Measurements from ENCODE around the gene GEMIN7.

Gene GEMIN7

GRCh38 chr19:45061965-45062364, 17.1 kb upstream of the GEMIN7 start:
- DNase-seq (ENCODE audit: low read depth): no peak

DNA sequence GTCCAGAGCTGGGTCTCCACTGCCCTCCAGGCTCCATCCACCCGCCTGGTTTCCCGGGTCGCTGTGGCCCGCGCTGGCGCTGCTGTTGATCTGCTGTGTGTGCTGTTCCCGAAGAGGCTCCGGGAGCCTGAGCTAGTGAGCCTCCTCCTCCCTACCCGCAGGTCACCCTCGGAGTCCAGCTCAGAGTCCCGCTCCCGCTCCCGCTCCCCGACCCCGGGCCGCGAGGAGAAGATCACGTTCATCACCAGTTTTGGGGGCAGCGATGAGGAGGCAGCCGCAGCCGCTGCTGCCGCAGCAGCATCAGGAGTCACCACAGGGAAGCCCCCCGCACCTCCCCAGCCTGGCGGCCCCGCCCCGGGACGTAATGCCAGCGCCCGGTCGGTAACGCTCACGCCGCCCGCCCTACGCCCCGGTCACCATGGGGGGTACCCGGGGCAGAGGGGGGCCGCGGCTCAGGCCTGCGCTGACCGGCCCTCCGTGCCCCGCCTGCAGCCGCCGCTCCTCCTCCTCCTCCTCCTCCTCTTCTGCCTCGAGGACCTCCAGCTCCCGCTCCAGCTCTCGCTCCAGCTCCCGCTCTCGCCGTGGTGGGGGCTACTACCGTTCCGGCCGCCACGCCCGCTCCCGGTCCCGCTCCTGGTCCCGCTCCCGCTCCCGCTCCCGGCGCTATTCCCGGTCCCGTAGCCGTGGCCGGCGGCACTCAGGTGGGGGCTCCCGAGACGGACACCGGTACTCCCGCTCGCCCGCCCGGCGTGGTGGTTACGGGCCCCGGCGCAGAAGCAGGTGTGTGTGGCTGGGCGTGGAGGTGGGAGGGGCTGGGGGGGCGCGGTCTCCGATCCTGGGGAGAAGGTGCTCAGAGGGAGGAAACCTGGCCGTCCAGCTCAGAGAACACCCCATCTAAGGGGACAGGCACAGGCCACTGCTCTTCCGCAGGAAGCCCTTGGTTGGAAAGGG, 14.9 kb upstream of the GEMIN7 start:
- no peak for DNase-seq (ENCODE audit: low read depth)

GRCh38 chr19:45066921-45067661, 12.0 kb upstream of the GEMIN7 start:
- DNase-seq (ENCODE audit: low read depth): no peak

GRCh38 chr19:45068041-45068440, 11.0 kb upstream of the GEMIN7 start:
- DNase-seq (ENCODE audit: low read depth): no peak

- no peak for DNase-seq (ENCODE audit: low read depth)
These were observed 10.0 kb upstream of the GEMIN7 start for GRCh38 chr19:45069056-45069455.

GRCh38 chr19:45070214-45070613, 8.8 kb upstream of the GEMIN7 start:
- DNase-seq (ENCODE audit: low read depth): no peak

GRCh38 chr19:45070861-45071544, 8.1 kb upstream of the GEMIN7 start:
- no peak for DNase-seq (ENCODE audit: low read depth)

GRCh38 chr19:45071545-45071938, 7.5 kb upstream of the GEMIN7 start:
- no peak for DNase-seq (ENCODE audit: low read depth)

GRCh38 chr19:45071969-45072790, 6.9 kb upstream of the GEMIN7 start:
- DNase-seq (ENCODE audit: low read depth): no peak

- no peak for DNase-seq (ENCODE audit: low read depth)
These were observed 4.2 kb upstream of the GEMIN7 start for GRCh38 chr19:45074744-45075300.

DNA sequence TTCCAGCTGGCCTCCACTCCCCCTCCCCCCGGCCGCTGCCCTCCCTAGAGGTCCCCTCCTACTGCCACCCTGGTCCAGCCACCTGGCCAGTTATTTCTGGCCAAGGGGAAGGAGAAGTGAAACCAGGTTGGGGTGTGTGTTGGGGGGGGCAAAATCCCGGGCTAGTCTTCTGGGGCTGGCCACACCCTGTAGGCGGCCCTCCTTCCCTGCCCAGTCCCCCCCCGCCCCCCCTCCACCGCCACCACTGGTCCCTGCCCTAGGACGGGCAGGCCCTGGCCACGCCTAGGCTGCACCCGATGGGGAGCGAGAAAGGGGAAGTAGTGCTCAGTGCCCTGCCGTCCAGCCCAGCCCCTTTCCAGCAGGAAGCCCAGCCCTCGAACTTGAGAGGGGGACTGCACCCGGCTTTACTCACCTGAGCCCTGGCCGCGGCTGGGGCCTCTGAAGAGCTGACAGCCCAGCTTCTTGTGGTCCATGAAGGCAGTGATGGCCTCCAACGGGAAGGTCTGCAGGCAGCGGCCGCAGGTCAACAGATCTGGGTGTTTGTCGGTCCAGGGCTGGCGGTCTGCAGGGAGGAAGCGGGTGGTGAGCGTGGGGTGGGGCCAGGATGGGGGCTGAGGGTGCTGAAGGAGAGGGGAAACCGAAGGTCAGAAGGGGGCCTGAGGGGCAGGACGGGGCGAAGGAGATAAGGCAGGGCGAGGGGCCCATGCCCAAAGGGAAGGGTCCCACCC, 3.6 kb upstream of the GEMIN7 start:
- DNase-seq (ENCODE audit: low read depth): peak; percentile 29

GRCh38 chr19:45076029-45076850, 2.8 kb upstream of the GEMIN7 start, which contains the start of gene ZNF296:
ZNF296 (minus strand) TSS chr19:45076478; CDS start chr19:45076373, 105 bp downstream.
- DNase-seq (ENCODE audit: low read depth): peak; percentile 65

- no peak for DNase-seq (ENCODE audit: low read depth)
These were observed 2.0 kb upstream of the GEMIN7 start for GRCh38 chr19:45076851-45077730.

- no peak for DNase-seq (ENCODE audit: low read depth)
These were observed 534 bp upstream of the GEMIN7 start for GRCh38 chr19:45078390-45079062.

GRCh38 chr19:45079911-45080370, 881 bp downstream of the GEMIN7 start:
- DNase-seq (ENCODE audit: low read depth): no peak

GRCh38 chr19:45082170-45082569, 3.1 kb downstream of the GEMIN7 start:
- DNase-seq (ENCODE audit: low read depth): no peak

- DNase-seq (ENCODE audit: low read depth): no peak
These were observed 7.4 kb downstream of the GEMIN7 start for GRCh38 chr19:45086480-45086879.

GRCh38 chr19:45087531-45087930, 8.5 kb downstream of the GEMIN7 start:
- DNase-seq (ENCODE audit: low read depth): peak; percentile 41

All from stimulated activated CD8-positive, alpha-beta memory T cell treated with anti-CD3 and anti-CD28 coated beads, Interleukin-12 subunit alpha, Interleukin-12 subunit beta, amount 100 ng/mL, for 4 hours (primary cell).